ENCODE measurements around the gene SEC14L6.

DNA sequence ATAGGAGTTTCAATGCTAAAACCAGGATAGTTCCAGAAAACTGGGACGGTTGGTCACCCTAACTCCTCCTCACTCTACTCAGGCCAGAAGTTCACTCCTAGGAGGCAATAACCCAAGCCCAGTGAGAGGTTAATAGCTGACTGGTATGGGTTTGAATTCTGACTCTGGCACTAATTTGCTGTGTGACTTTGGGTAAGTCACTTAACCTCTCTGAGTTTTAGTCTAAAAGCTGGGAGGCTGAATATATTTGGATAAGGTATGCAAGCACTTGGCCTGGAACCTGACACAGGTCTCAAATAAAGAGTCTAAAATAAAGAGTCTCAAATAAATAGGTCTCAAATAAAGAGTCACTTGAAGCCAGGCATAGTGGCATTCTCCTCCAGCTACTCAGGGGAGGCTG lies 6.2 kb upstream of the SEC14L6 start:
- no peak for TF ChIP-seq POLR2A (IDR thresholded peaks at IDR 0.05)
- TF ChIP-seq, protein P1, sequence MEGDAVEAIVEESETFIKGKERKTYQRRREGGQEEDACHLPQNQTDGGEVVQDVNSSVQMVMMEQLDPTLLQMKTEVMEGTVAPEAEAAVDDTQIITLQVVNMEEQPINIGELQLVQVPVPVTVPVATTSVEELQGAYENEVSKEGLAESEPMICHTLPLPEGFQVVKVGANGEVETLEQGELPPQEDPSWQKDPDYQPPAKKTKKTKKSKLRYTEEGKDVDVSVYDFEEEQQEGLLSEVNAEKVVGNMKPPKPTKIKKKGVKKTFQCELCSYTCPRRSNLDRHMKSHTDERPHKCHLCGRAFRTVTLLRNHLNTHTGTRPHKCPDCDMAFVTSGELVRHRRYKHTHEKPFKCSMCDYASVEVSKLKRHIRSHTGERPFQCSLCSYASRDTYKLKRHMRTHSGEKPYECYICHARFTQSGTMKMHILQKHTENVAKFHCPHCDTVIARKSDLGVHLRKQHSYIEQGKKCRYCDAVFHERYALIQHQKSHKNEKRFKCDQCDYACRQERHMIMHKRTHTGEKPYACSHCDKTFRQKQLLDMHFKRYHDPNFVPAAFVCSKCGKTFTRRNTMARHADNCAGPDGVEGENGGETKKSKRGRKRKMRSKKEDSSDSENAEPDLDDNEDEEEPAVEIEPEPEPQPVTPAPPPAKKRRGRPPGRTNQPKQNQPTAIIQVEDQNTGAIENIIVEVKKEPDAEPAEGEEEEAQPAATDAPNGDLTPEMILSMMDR (IDR thresholded peaks at IDR 0.05): no peak
